ENCODE data around the gene CLCN7. TPM values are rescaled to one million over a fixed set of nuclear protein-coding genes. Genes with fewer than 3 reads are reported as not detected.

The CLCN7 gene
- total RNA-seq, 1 experiment from 2014 or later, result 48.2 TPM

DNA sequence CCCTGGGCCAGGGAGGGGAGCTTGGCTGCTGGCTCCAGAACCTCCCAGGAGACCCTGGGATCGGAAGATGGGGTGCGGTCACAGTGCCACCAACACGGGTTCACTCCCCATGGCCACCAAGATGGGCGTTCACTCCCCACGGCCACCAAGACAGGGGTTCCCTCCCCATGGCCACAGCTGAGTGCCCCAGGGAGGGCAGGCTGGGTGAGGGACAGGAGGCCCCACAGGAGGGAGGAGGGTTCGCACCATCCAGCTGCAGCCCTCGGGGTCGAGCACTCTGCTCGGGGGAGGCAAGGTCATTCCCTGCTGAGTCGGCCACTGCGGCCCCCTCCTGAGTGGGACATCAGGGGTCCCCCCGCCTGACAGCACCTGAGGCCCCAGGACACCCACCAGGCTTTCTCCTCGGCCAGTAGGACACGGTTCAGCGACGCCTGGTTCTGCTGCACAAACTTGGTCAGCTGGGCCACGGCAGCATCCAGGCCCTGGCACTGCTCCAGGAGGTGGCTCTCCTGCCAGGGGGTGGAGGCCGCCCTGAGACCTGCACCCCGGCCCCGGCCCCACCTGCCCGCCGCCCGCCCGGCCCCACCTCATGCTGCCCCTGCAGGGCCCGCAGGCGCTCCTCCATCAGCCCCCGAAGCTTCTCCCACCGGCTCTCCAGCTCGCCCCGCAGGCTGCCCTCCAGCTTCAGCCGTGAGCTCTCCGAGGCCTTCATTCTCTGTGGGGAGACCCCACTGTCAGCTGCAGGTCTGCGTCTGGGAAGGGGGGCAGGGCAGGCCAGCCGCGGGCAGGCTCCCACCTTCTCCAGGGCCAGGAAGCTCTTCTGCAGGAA, 36.4 kb downstream of the CLCN7 start:
- no peak for DNase-seq
- H3K4me1 ChIP-seq (ENCODE audit: insufficient read depth, low read length), result no peaks in the 10 kb centered on the region
- H3K36me3 ChIP-seq (ENCODE audit: low read depth, low read length), result no peaks in the 10 kb centered on the region
- H3K27ac ChIP-seq (ENCODE audit: low read length), result no peak overlapping the region
- ChIA-PET CTCF (no interaction called here), POLR2A (ENCODE audit: unreplicated experiment) (no interaction called here)
- intact Hi-C loops (cut with micrococcal nuclease), result no loop called here
- H3K9me3 ChIP-seq (ENCODE audit: low read length), result no peaks in the 10 kb centered on the region
- no peaks in the 10 kb centered on the region for H3K27me3 ChIP-seq (ENCODE audit: low read length)
- H3K4me3 ChIP-seq (ENCODE audit: low read length), result no peak overlapping the region
- ATAC-seq, result no peak
- no peaks in the 10 kb centered on the region for H3K9me2 ChIP-seq (replicated peaks; ENCODE audit: low read length)
- H3K4me2 ChIP-seq (ENCODE audit: low read length), result no peak overlapping the region
- TF ChIP-seq, protein P1, sequence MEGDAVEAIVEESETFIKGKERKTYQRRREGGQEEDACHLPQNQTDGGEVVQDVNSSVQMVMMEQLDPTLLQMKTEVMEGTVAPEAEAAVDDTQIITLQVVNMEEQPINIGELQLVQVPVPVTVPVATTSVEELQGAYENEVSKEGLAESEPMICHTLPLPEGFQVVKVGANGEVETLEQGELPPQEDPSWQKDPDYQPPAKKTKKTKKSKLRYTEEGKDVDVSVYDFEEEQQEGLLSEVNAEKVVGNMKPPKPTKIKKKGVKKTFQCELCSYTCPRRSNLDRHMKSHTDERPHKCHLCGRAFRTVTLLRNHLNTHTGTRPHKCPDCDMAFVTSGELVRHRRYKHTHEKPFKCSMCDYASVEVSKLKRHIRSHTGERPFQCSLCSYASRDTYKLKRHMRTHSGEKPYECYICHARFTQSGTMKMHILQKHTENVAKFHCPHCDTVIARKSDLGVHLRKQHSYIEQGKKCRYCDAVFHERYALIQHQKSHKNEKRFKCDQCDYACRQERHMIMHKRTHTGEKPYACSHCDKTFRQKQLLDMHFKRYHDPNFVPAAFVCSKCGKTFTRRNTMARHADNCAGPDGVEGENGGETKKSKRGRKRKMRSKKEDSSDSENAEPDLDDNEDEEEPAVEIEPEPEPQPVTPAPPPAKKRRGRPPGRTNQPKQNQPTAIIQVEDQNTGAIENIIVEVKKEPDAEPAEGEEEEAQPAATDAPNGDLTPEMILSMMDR (conservative IDR thresholded peaks at IDR 0.05; ENCODE audit: low read depth, low read length), result no peak
- TF ChIP-seq EZH2phosphoT487 (IDR thresholded peaks at IDR 0.05; ENCODE audit: borderline replicate concordance, low read length), result no peak
- TF ChIP-seq EZH2 (IDR thresholded peaks at IDR 0.05; ENCODE audit: low read length, unreplicated experiment), result no peak
- no peaks in the 10 kb centered on the region for H3F3A ChIP-seq (ENCODE audit: low read length, unreplicated experiment)
- no peaks in the 10 kb centered on the region for H4K20me1 ChIP-seq (ENCODE audit: low read length)
- H3K79me2 ChIP-seq (ENCODE audit: low read length), result no peaks in the 10 kb centered on the region
- no peak overlapping the region for H2AFZ ChIP-seq (ENCODE audit: low read length)
- BruUV-seq (replicated peaks), result no TSS peak
- H3K9ac ChIP-seq (ENCODE audit: low read length), result no peak overlapping the region

DNA sequence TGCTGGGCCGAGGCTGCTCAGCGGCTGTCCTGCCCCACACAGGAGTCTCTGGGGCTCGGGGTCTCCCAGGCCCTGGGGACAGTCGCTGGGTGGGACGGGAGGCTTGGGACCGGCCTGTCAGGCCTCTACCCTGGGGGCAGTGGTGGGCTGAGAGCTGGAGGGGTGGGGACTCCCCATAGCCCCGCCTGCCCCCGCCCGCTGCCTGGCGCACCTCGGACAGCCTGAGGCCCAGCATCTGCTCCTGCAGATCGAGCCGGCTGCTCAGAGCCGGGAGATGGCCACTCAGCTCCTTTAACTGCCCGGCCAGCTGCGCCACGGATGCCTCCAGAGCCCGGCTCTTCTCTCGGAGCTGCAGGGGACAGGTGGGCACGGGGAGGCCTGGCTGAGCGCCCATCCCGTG, 37.2 kb downstream of the CLCN7 start:
- no peak overlapping the region for H3K4me3 ChIP-seq (ENCODE audit: low read length)
- H3K9me2 ChIP-seq (replicated peaks; ENCODE audit: low read length), result no peaks in the 10 kb centered on the region
- intact Hi-C loops (cut with micrococcal nuclease), result no loop called here
- H3K27ac ChIP-seq (ENCODE audit: low read length), result no peak overlapping the region
- no peak for TF ChIP-seq EZH2 (IDR thresholded peaks at IDR 0.05; ENCODE audit: low read length, unreplicated experiment)
- TF ChIP-seq EZH2phosphoT487 (IDR thresholded peaks at IDR 0.05; ENCODE audit: borderline replicate concordance, low read length), result no peak
- TF ChIP-seq, protein P1 (conservative IDR thresholded peaks at IDR 0.05; ENCODE audit: low read depth, low read length), result no peak
- no peak overlapping the region for H3K4me2 ChIP-seq (ENCODE audit: low read length)
- H2AFZ ChIP-seq (ENCODE audit: low read length), result no peak overlapping the region
- H3K4me1 ChIP-seq (ENCODE audit: insufficient read depth, low read length), result no peaks in the 10 kb centered on the region
- BruUV-seq (replicated peaks), result no TSS peak
- no peaks in the 10 kb centered on the region for H3K79me2 ChIP-seq (ENCODE audit: low read length)
- ChIA-PET CTCF (interaction anchor here (0.6 kb wide), 1 partner anchor 286 kb away, joined by 3 read pairs; no protein-coding TSS in a partner anchor), POLR2A (ENCODE audit: unreplicated experiment) (no interaction called here)
- no peaks in the 10 kb centered on the region for H3F3A ChIP-seq (ENCODE audit: low read length, unreplicated experiment)
- DNase-seq (no peak), ATAC-seq (no peak)
- no peak overlapping the region for H3K9ac ChIP-seq (ENCODE audit: low read length)
- H3K36me3 ChIP-seq (ENCODE audit: low read depth, low read length), result no peaks in the 10 kb centered on the region
- H3K27me3 ChIP-seq (ENCODE audit: low read length), result no peaks in the 10 kb centered on the region
- no peaks in the 10 kb centered on the region for H3K9me3 ChIP-seq (ENCODE audit: low read length)
- H4K20me1 ChIP-seq (ENCODE audit: low read length), result no peaks in the 10 kb centered on the region

DNA sequence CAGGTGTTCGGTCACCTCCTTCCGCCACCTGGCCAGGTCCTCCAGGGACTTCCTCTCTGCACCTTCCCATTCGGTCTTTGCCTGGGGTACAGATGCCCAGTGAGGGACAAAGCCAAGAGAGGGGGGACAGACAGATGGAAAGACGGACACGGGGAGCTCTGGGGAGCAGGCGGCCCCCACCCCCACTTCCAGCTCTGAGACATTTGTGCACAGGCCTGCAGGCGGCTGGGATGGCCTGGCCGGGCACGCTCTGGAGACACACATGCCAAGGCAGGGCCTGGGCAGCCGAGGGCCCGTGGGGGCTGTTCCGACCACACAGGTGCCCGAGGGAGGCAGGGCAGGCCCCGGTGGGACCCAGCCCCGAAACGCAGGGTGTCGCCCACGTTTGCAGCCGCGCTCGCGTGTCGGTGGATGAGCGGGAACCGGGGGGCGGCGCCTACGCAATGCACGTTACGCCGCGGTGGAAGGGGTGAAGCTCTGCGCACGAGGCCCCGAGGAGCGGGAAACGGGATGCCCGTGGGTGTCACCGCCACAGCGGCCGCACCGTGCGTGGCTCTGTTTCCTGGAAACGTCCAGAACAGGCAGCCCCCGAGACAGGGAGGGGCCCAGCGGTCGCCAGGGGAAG, 38.0 kb downstream of the CLCN7 start:
- no peak overlapping the region for H2AFZ ChIP-seq (ENCODE audit: low read length)
- H3K4me3 ChIP-seq (ENCODE audit: low read length), result no peak overlapping the region
- no peaks in the 10 kb centered on the region for H3F3A ChIP-seq (ENCODE audit: low read length, unreplicated experiment)
- no peak for ATAC-seq
- CTCF ChIA-PET, result no interaction called here
- DNase-seq, result no peak
- TF ChIP-seq EZH2phosphoT487 (IDR thresholded peaks at IDR 0.05; ENCODE audit: borderline replicate concordance, low read length) (no peak), EZH2 (IDR thresholded peaks at IDR 0.05; ENCODE audit: low read length, unreplicated experiment) (no peak)
- TF ChIP-seq, protein P1 (conservative IDR thresholded peaks at IDR 0.05; ENCODE audit: low read depth, low read length), result no peak
- no peak overlapping the region for H3K4me2 ChIP-seq (ENCODE audit: low read length)
- H3K27me3 ChIP-seq (ENCODE audit: low read length), result no peaks in the 10 kb centered on the region
- BruUV-seq (replicated peaks), result no TSS peak
- intact Hi-C loops (cut with micrococcal nuclease), result no loop called here
- H3K9ac ChIP-seq (ENCODE audit: low read length), result no peak overlapping the region
- H3K4me1 ChIP-seq (ENCODE audit: insufficient read depth, low read length), result no peaks in the 10 kb centered on the region
- no peaks in the 10 kb centered on the region for H3K9me2 ChIP-seq (replicated peaks; ENCODE audit: low read length)
- H4K20me1 ChIP-seq (ENCODE audit: low read length), result no peaks in the 10 kb centered on the region
- H3K36me3 ChIP-seq (ENCODE audit: low read depth, low read length), result no peaks in the 10 kb centered on the region
- H3K79me2 ChIP-seq (ENCODE audit: low read length), result no peaks in the 10 kb centered on the region
- no peaks in the 10 kb centered on the region for H3K9me3 ChIP-seq (ENCODE audit: low read length)
- POLR2A ChIA-PET (ENCODE audit: unreplicated experiment), result no interaction called here
- no peak overlapping the region for H3K27ac ChIP-seq (ENCODE audit: low read length)

All from PC-3 (cell line).